ENCODE measurements around the gene TECPR1. TPM values are rescaled to one million over a fixed set of nuclear protein-coding genes. Genes with fewer than 3 reads are reported as not detected.

Gene TECPR1
- total RNA-seq, 1 donor from 2014 or later: 45.4 TPM

DNA sequence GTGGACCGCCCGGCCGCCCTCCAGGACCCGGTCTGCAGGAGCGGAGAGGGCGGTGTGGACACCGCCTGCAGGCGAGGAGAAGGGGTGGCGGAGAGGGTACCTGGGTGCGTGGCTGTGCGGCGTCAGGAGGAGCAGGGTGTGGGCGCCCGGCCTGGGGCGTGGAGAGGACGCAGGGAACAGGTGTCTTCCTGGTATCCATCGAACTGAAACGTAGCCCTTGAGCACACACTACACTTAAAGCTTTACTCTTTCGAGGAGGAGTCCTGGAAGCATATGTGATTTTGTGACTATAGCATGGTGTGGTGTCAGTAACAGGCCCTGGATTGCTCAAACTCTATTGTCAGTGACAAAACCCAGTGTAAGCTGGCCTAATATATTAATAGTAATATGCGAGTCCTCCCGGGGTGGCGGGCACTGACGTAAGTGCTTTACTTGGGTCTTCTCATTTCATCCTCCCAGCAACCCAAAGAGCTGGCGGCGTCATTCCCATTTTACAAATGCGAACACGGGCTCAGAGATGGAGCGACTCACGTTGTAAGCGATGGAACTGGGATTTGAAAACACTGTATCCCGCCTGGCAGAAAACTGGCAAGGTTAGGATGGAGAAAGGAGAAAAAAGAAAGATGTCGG is 508 bp upstream of the TECPR1 start:
- no peaks in the 10 kb centered on the region for H3K27me3 Mint-ChIP-seq (ENCODE audit: low read depth)
- H3K9me3 Mint-ChIP-seq: no peaks in the 10 kb centered on the region
- H3K4me1 Mint-ChIP-seq (ENCODE audit: low read depth): peaks cover 45% of the 10 kb centered on the region
- H3K27ac Mint-ChIP-seq: peak overlapping the region; percentile 91
- H3K4me3 Mint-ChIP-seq (ENCODE audit: low read depth): peak overlapping the region; percentile 98
- no peak for DNase-seq (ENCODE audit: low spot score)
- H3K36me3 Mint-ChIP-seq (ENCODE audit: low read depth): peaks cover 40% of the 10 kb centered on the region
- intact Hi-C loops (cut with micrococcal nuclease): loop anchor here (5.0 kb wide), 2 partner anchors 145 to 280 kb away; partner anchors contain the start of gene LMTK2

DNA sequence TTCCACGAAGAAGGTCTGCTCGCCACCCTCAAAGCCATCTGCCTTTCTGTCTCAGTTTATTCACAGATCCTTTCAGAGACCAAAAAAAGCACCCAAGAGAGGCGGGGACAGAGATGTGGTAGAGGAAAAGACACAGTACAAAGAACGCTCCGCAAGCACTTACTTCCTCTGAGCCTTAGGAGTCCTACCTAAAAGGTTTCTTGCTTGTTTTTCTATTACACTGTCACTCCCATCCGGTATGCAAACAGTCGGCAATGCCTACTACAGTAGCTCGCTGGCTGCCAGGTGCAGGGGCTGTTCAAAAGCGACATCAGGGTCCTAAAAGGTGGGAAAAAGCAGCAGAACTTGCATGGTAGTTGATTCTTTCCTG is 816 bp downstream of the TECPR1 start:
- Mint-ChIP-seq H3K4me3 (ENCODE audit: low read depth) (peak overlapping the region; percentile 98), H3K9me3 (no peaks in the 10 kb centered on the region), H3K27me3 (ENCODE audit: low read depth) (no peaks in the 10 kb centered on the region), H3K27ac (peak overlapping the region; percentile 96), H3K36me3 (ENCODE audit: low read depth) (peaks cover 33% of the 10 kb centered on the region), H3K4me1 (ENCODE audit: low read depth) (peaks cover 42% of the 10 kb centered on the region)
- intact Hi-C loops (cut with micrococcal nuclease): loop anchor here (1.0 to 5.0 kb wide), 4 partner anchors 30 to 279 kb away; partner anchors contain the start of genes BRI3 and LMTK2
- peak; percentile 52 for DNase-seq (ENCODE audit: low spot score)

DNA sequence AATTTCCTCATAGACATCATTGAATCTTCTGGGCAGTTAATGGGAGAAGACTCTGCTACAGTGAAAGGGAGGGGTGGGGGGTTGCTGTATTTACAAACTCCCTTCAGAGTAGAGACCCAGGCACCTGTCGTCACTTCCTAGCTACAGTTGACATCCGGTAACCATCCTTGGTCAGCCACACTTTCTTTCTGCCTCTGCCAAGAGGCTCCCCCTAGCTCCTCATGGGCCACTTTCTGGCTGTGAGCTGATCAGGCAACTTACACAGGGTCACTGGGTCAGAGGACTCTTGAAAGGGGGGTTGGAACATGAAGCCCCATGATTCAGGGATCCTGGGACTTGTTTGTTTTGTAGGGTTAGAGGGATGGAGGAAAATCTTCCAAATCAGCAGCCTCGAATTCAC is 1.2 kb downstream of the TECPR1 start:
- intact Hi-C loops (cut with micrococcal nuclease): loop anchor here (1.0 to 5.0 kb wide), 4 partner anchors 31 to 278 kb away; partner anchors contain the start of genes BRI3 and LMTK2
- no peaks in the 10 kb centered on the region for H3K9me3 Mint-ChIP-seq
- no peaks in the 10 kb centered on the region for H3K27me3 Mint-ChIP-seq (ENCODE audit: low read depth)
- H3K4me1 Mint-ChIP-seq (ENCODE audit: low read depth): peaks cover 38% of the 10 kb centered on the region
- H3K4me3 Mint-ChIP-seq (ENCODE audit: low read depth): peak overlapping the region; percentile 98
- H3K27ac Mint-ChIP-seq: peak overlapping the region; percentile 96
- DNase-seq (ENCODE audit: low spot score): peak; percentile 47
- peaks cover 33% of the 10 kb centered on the region for H3K36me3 Mint-ChIP-seq (ENCODE audit: low read depth)

DNA sequence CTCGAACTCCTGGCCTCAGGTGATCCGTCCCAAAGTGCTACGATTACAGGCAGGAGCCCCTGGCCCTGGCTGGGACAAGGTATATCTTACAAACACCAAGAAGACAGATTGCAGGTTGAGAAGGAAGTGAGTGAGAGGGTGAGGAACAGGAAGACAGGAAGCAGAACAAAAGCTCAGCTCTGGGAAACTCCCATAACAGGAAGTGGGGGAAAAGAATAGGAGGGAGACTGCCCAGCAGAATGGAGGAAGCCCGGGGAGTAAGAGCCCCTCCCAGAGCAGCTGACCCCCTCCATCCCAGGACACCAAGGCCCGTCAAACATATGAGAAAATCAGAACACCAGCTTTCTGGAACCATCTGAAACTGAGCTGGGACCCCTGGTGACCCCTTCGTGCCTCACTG is 2.9 kb downstream of the TECPR1 start:
- intact Hi-C loops (cut with micrococcal nuclease): no loop called here
- H3K27me3 Mint-ChIP-seq (ENCODE audit: low read depth): no peaks in the 10 kb centered on the region
- peak overlapping the region; percentile 96 for H3K27ac Mint-ChIP-seq
- H3K9me3 Mint-ChIP-seq: no peaks in the 10 kb centered on the region
- peaks cover 30% of the 10 kb centered on the region for H3K4me1 Mint-ChIP-seq (ENCODE audit: low read depth)
- peak overlapping the region; percentile 38 for H3K4me3 Mint-ChIP-seq (ENCODE audit: low read depth)
- no peak for DNase-seq (ENCODE audit: low spot score)
- peaks cover 25% of the 10 kb centered on the region for H3K36me3 Mint-ChIP-seq (ENCODE audit: low read depth)

DNA sequence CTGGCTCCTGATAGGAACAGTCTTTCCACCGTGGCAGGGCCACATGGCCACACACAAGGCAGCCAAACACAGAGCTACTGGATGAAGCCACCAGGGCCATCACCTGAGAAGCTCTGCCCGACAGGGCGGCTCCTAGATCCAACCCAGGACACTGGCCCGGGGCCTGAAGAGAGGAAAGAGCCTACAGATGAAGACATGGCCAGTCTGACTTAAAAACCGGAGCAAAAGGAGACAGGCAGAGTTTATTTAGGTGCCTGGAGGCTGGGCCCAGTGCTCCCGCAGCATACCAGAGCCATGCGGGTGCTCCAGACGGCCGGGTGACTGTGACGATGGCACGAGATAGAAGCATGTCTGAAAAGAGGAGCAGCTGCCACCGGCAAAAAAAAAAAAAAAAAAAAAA is 3.9 kb downstream of the TECPR1 start:
- H3K4me1 Mint-ChIP-seq (ENCODE audit: low read depth): peaks cover 25% of the 10 kb centered on the region
- no peak for DNase-seq (ENCODE audit: low spot score)
- H3K9me3 Mint-ChIP-seq: no peaks in the 10 kb centered on the region
- H3K4me3 Mint-ChIP-seq (ENCODE audit: low read depth): no peak overlapping the region
- intact Hi-C loops (cut with micrococcal nuclease): no loop called here
- peaks cover 23% of the 10 kb centered on the region for H3K36me3 Mint-ChIP-seq (ENCODE audit: low read depth)
- H3K27me3 Mint-ChIP-seq (ENCODE audit: low read depth): no peaks in the 10 kb centered on the region
- H3K27ac Mint-ChIP-seq: peak overlapping the region; percentile 22

DNA sequence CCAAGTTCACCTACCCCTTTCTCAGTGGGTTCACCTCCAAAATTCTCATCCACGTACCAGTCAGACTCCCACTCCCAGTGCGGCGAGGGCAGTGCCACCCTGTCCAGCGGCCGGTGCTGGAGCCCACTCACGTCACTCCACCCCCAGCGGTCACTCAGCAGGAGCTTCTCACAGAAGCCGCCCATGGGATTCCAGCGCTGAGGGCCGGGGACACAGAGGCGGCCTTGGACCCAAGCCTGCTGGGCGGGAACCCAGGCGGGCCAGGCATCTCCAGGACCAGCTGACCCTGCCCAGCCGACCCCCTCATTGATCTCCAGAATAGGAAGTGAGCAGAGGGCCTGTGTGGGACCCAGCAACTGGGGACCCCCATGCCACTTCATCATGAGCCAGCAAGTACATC is 7.2 kb downstream of the TECPR1 start:
- H3K27ac Mint-ChIP-seq: no peak overlapping the region
- DNase-seq (ENCODE audit: low spot score): no peak
- H3K4me3 Mint-ChIP-seq (ENCODE audit: low read depth): no peak overlapping the region
- no peaks in the 10 kb centered on the region for H3K27me3 Mint-ChIP-seq (ENCODE audit: low read depth)
- intact Hi-C loops (cut with micrococcal nuclease): no loop called here
- peaks cover 10% of the 10 kb centered on the region for H3K4me1 Mint-ChIP-seq (ENCODE audit: low read depth)
- no peaks in the 10 kb centered on the region for H3K9me3 Mint-ChIP-seq
- H3K36me3 Mint-ChIP-seq (ENCODE audit: low read depth): peaks cover 30% of the 10 kb centered on the region

DNA sequence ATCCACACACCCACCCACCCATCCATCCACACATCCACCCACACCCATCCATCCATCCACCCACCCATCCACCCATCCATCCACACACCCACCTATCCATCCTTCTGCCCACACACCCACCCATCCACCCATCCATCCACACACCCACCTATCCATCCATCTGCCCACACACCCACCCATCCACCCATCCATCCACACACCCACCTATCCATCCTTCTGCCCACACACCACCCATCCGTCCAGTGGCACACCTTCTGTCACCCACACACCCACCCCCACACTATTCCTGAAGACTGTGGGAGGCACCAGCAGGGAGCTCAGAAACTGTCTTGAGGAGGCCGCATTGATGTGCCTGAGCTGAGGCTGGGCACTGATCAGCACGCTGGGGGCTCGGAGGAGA is 9.1 kb downstream of the TECPR1 start:
- Mint-ChIP-seq H3K9me3 (no peaks in the 10 kb centered on the region), H3K27me3 (ENCODE audit: low read depth) (no peaks in the 10 kb centered on the region), H3K4me3 (ENCODE audit: low read depth) (no peak overlapping the region), H3K4me1 (ENCODE audit: low read depth) (peaks cover under 1% of the 10 kb centered on the region), H3K36me3 (ENCODE audit: low read depth) (peaks cover 23% of the 10 kb centered on the region), H3K27ac (no peak overlapping the region)
- intact Hi-C loops (cut with micrococcal nuclease): no loop called here
- DNase-seq (ENCODE audit: low spot score): no peak

DNA sequence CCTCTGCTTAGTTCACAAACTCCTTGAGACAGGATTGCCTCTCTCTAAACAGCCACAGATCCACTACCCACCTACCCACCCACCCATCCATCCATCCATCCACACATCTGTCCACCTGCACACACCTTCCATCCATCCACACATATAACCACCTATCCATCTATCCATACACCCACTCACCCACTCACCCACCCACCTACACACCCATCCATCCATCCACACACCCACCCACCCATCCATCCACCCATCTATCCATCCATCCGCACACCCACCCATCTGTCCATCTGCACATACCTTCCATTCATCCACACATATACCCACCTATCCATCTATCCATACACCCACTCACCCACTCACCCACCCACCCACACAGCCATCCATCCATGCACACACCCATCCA is 9.7 kb downstream of the TECPR1 start:
- H3K4me1 Mint-ChIP-seq (ENCODE audit: low read depth): no peaks in the 10 kb centered on the region
- DNase-seq (ENCODE audit: low spot score): no peak
- H3K9me3 Mint-ChIP-seq: no peaks in the 10 kb centered on the region
- intact Hi-C loops (cut with micrococcal nuclease): no loop called here
- no peaks in the 10 kb centered on the region for H3K27me3 Mint-ChIP-seq (ENCODE audit: low read depth)
- no peak overlapping the region for H3K27ac Mint-ChIP-seq
- no peak overlapping the region for H3K4me3 Mint-ChIP-seq (ENCODE audit: low read depth)
- H3K36me3 Mint-ChIP-seq (ENCODE audit: low read depth): peaks cover 22% of the 10 kb centered on the region

DNA sequence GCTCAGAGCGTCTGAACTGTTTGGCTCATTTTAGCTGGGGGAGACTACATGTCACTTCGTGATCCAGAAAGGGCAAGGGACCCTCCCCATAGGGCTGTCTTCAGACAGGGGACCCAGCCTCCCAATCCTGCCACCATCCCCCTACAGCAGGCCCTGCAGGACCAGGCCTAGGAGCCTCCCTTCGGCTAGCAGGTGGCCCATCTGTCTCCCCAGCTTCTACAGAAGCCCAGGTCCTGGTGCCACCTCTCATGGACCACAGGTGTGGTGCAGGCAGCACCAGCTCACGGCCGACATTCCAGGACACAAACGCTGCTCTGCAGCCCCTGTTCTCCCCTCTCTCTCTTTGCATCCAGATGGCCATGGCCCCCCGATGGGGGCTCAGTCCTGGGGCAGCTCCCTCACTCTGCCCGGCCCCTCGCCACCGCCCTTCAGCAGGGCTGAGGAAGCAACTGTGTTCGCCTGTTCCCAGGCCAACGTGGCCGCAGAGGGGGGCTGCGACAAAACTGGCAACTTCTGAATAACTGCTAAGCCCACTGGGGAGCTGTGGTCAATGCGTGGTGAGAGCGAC is 10.3 kb downstream of the TECPR1 start:
- Mint-ChIP-seq H3K4me3 (ENCODE audit: low read depth) (no peak overlapping the region), H3K9me3 (no peaks in the 10 kb centered on the region), H3K4me1 (ENCODE audit: low read depth) (no peaks in the 10 kb centered on the region), H3K27me3 (ENCODE audit: low read depth) (no peaks in the 10 kb centered on the region), H3K27ac (no peak overlapping the region), H3K36me3 (ENCODE audit: low read depth) (peaks cover 19% of the 10 kb centered on the region)
- intact Hi-C loops (cut with micrococcal nuclease): no loop called here
- DNase-seq (ENCODE audit: low spot score): no peak

DNA sequence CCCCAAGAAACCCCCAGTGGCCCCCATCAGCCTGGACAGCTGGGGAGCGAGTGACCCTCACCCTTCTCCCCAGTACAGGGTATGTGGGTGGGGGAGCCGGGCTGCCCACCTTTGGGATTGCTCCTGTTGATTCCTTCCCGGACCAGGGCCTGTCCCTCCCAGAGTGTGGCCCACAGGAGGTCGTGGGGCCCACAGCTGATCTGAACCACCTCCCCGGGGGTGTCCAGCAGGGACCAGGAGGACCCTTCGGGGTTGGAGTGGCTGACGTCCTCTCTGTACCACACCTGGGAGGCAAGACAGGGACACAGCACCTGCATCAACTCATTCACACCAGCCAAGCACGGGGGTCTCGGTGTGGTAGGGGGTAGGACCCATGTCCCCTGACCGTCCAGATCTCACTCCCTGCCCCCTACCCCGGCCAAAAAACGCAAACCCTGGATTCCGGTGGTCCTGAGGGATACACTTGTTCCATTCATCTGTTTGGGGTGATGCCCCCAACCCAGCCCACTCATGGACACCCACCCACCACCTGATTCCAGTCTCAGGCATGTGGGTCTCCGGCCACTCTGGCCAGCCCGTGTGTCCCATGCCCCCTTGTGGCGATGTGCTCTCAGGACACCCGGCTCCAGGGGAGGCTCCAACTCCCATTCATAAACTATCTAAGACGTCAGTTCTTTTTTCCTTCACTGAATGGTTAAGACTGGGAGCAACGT is 10.9 kb downstream of the TECPR1 start:
- Mint-ChIP-seq H3K27ac (no peak overlapping the region), H3K4me3 (ENCODE audit: low read depth) (no peak overlapping the region), H3K4me1 (ENCODE audit: low read depth) (no peaks in the 10 kb centered on the region), H3K9me3 (no peaks in the 10 kb centered on the region), H3K27me3 (ENCODE audit: low read depth) (no peaks in the 10 kb centered on the region), H3K36me3 (ENCODE audit: low read depth) (peaks cover 19% of the 10 kb centered on the region)
- intact Hi-C loops (cut with micrococcal nuclease): no loop called here
- DNase-seq (ENCODE audit: low spot score): no peak

DNA sequence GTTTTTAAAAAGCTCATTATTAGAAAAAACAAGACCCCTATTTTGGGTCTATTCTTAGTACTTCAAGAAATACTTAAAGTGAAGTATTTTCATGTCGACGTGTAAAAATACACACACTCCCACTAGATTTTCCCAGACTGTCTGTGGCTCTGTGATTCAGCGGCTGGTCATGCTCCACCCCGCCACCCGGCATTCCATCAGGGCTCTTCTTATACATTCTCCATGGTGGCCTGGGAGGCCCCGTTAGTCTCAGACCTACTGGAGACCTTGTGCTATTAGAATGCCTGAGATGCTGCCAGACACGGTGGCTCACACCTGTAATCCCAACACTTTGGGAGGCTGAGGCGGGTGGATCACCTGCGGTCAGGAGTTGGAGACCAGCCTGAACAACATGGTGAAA is 13.1 kb downstream of the TECPR1 start:
- DNase-seq (ENCODE audit: low spot score): no peak
- Mint-ChIP-seq H3K9me3 (no peaks in the 10 kb centered on the region), H3K27me3 (ENCODE audit: low read depth) (no peaks in the 10 kb centered on the region), H3K4me1 (ENCODE audit: low read depth) (no peaks in the 10 kb centered on the region), H3K4me3 (ENCODE audit: low read depth) (no peak overlapping the region), H3K27ac (no peak overlapping the region), H3K36me3 (ENCODE audit: low read depth) (peaks cover 20% of the 10 kb centered on the region)
- intact Hi-C loops (cut with micrococcal nuclease): no loop called here

DNA sequence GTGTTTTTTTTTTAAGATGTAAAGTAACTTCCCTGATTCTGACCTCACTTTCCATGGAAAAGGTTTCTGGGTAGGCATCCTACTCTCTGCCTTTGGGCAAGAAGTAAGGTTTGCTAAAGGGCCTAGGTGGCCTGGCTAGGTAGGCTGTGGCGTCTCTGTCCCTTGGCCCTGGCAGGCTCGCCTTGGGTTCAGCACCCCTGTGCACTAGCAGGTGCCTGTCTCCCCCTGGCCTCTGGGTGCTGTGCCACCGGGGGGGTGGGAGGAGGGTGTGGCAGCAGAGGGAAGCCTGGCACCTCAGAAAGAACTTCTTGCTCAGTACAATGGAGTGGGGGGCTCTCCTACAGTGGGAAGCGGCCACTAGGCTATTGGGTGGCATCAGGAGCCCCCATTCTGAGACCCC is 14.0 kb downstream of the TECPR1 start:
- Mint-ChIP-seq H3K36me3 (ENCODE audit: low read depth) (peaks cover 24% of the 10 kb centered on the region), H3K27me3 (ENCODE audit: low read depth) (no peaks in the 10 kb centered on the region), H3K4me1 (ENCODE audit: low read depth) (no peaks in the 10 kb centered on the region), H3K27ac (no peak overlapping the region), H3K4me3 (ENCODE audit: low read depth) (no peak overlapping the region), H3K9me3 (no peaks in the 10 kb centered on the region)
- intact Hi-C loops (cut with micrococcal nuclease): no loop called here
- DNase-seq (ENCODE audit: low spot score): no peak

Data from activated T-helper 2 cell treated with anti-CD3 and anti-CD28 coated beads, Interferon-gamma antibody, Interleukin-2, Interleukin-4, amounts not matched to agents 10 μg/mL and 5 μg/mL and 100 μg/mL, durations not matched to agents 14 hours and 24 hours and 36 hours (primary cell).